Measurements from ENCODE around the gene ABHD5.

ABHD5 gene

GRCh38 chr3:43726521-43726920 is 35.8 kb downstream of the ABHD5 start:
- no peak for DNase-seq

GRCh38 chr3:43727930-43728329 is 37.2 kb downstream of the ABHD5 start:
- DNase-seq, result no peak

GRCh38 chr3:43728476-43728875 is 37.7 kb downstream of the ABHD5 start:
- no peak for DNase-seq

GRCh38 chr3:43728947-43729346 is 38.2 kb downstream of the ABHD5 start:
- DNase-seq, result no peak

- no peak for DNase-seq
Observed at GRCh38 chr3:43729707-43730414, 39.1 kb downstream of the ABHD5 start.

- no peak for DNase-seq
Observed at GRCh38 chr3:43732747-43733425, 42.1 kb downstream of the ABHD5 start.

GRCh38 chr3:43733459-43734384 is 43.0 kb downstream of the ABHD5 start:
- DNase-seq, result no peak

- DNase-seq, result no peak
Observed at GRCh38 chr3:43734685-43735084, 43.9 kb downstream of the ABHD5 start.

- no peak for DNase-seq
Observed at GRCh38 chr3:43735618-43736017, 44.9 kb downstream of the ABHD5 start.

GRCh38 chr3:43736558-43737440 is 46.1 kb downstream of the ABHD5 start:
- no peak for DNase-seq

- no peak for DNase-seq
Observed at GRCh38 chr3:43738305-43738704, 47.6 kb downstream of the ABHD5 start.

GRCh38 chr3:43742920-43743319 is 52.2 kb downstream of the ABHD5 start:
- DNase-seq, result no peak

GRCh38 chr3:43747641-43748040 is 56.9 kb downstream of the ABHD5 start:
- no peak for DNase-seq

- no peak for DNase-seq
Observed at GRCh38 chr3:43748179-43748578, 57.4 kb downstream of the ABHD5 start.

- DNase-seq, result no peak
Observed at GRCh38 chr3:43748645-43749044, 57.9 kb downstream of the ABHD5 start.

- no peak for DNase-seq
Observed at GRCh38 chr3:43752905-43753304, 62.2 kb downstream of the ABHD5 start.

- no peak for DNase-seq
Observed at GRCh38 chr3:43753741-43754715, 63.3 kb downstream of the ABHD5 start.

GRCh38 chr3:43755516-43756200 is 64.9 kb downstream of the ABHD5 start:
- no peak for DNase-seq

- DNase-seq, result no peak
Observed at GRCh38 chr3:43757666-43758321, 67.1 kb downstream of the ABHD5 start.

GRCh38 chr3:43758592-43759225 is 68.0 kb downstream of the ABHD5 start:
- no peak for DNase-seq
